ENCODE data around the gene ATP5PO. TPM values are rescaled to one million over a fixed set of nuclear protein-coding genes. Genes with fewer than 3 reads are reported as not detected.

Gene ATP5PO
- total RNA-seq, 5 donors from 2014 or later (not counting 1 experiment from before 2014, with no cell fraction given), result 125 to 138 (median 137) TPM

DNA sequence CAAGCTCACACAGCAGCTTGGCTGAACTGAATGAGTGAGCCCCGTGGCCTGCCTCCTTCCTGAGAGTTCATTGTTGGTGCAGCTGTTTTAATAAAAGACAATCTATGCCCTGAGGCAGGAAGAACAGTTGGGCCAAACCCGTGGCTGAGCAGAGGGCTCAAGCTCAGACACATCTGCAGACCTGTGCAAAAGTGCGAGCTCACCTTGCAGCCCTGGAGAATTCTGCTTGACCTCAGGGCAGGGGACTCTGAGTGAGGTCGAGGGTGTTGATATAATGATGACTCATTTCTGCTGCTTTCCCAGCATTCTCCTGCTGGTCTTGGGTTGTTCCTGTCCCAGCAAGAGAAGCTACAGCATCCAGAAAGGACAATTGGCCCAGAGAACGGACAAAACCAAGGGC lies 61.0 kb downstream of the ATP5PO start:
- no peak overlapping the region for H3K4me3 ChIP-seq (ENCODE audit: control insufficient read depth in 1 of 2, extremely low read depth in 1 of 2, low read length in 1 of 2)
- DNase-seq (no peak), ATAC-seq (replicated peaks in 1 of 4) (no peak)
- H3K27ac ChIP-seq (ENCODE audit: low read length), result no peak overlapping the region
- no peaks in the 10 kb centered on the region for H3K4me1 ChIP-seq (ENCODE audit: control insufficient read depth in 1 of 2, extremely low read depth in 1 of 2, insufficient read depth in 2 of 2, low read length in 2 of 2)
- no peaks in the 10 kb centered on the region for H3K9me3 ChIP-seq
- ChIA-PET POLR2A (no interaction called here), CTCF (no interaction called here)
- Mint-ChIP-seq H3K9me3 (no peaks in the 10 kb centered on the region), H3K36me3 (no peaks in the 10 kb centered on the region), H3K27me3 (peaks cover 7 to 10% of the 10 kb centered on the region in 2 donors), H3K4me1 (no peaks in the 10 kb centered on the region), H3K4me3 (no peak overlapping the region), H3K27ac (no peak overlapping the region)
- WGBS (ENCODE audit: insufficient coverage), result 60% methylated on average over 5 of the region's 5 CpGs
- peaks cover 0 to 22% of the 10 kb centered on the region in 2 experiments for H3K27me3 ChIP-seq (replicated peaks in 1 of 2; ENCODE audit: control insufficient read depth in 2 of 2, extremely low read depth in 1 of 2, insufficient read depth in 2 of 2, low read length in 1 of 2)
- H3K36me3 ChIP-seq (ENCODE audit: control insufficient read depth in 2 of 2, extremely low read depth in 1 of 2, insufficient read depth in 1 of 2, low read length in 1 of 2), result no peaks in the 10 kb centered on the region

Other genes starting within 250 kb of the ATP5PO start
- gene MRPS6, start 157.8 kb upstream of the ATP5PO start, total RNA-seq, result 10 to 100 TPM; 29.0 to 98.1 (median 75.0) TPM
- gene SLC5A3, start 157.8 kb upstream of the ATP5PO start, total RNA-seq, result 10 to 100 TPM in 4 of 5 donors, 1 to 10 TPM in 1; 7.6 to 38.5 (median 25.4) TPM

Data from T-cell (primary cell).